GM19455 (cell line): ENCODE results near the gene CIBAR2.
"Not testable (repeated sequence)": the region's sequence is repeated elsewhere in the genome, so short reads cannot be mapped to it uniquely, and the experiment has no call there.

Experiments
- ATAC-seq: cut with Tn5 transposase; IDR thresholded peaks from one replicate; pipeline ENCODE4 v1.9.1; 2021; ENCODE audit not compliant: unreplicated experiment

The CIBAR2 gene

DNA sequence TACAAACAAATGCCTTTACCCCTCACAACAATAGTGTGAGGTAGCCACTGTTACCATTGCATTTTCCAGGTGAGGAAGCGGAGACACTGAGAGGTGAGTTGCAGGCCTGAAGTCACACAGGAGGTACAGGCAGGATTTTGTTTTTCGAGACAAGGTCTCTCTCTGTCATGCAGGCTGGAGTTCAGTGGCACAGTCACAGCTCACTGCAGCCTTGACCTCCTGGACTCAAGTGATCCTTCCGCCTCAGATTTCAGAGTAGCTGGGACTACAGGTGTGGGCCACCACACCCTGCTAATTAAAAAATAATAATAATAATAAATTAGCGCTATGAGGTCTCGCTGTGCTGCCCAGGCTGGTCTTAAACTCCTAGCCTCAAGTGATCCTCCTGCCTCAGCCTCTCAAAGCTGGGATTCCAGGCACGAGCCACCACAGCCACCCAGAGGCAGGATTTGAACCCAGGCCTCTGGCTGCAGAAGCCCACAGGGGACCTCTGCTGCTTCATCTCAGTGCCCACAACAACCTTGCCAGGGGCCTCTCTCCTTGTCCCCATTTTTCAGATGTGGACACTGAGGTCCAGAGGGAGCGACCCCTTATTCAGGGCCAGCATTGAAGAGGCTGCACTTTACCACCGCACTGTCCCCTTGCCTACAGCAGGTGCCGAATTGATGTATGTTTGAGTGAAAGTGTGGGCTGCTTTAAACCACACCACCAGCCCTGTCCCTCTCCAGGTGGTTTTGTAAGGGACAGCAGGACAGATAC is 16.0 kb upstream of the CIBAR2 start:
- no peak for ATAC-seq

DNA sequence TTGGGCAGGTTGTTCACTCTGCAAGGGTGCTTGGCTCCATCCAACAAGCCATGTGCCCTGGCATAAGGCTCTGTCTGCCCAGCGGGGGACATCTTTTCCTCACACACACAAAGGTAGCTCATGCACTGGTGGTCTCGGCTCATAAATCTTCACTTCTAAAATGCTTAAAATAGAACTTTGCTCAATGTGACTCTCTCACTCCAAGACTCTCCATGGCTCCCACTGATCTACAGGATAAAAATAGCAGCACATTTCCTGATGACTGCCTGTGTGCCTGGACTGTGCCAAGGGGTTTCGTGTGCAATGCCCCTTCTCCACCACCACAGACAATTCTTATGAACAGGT is 15.1 kb upstream of the CIBAR2 start:
- ATAC-seq = no peak

DNA sequence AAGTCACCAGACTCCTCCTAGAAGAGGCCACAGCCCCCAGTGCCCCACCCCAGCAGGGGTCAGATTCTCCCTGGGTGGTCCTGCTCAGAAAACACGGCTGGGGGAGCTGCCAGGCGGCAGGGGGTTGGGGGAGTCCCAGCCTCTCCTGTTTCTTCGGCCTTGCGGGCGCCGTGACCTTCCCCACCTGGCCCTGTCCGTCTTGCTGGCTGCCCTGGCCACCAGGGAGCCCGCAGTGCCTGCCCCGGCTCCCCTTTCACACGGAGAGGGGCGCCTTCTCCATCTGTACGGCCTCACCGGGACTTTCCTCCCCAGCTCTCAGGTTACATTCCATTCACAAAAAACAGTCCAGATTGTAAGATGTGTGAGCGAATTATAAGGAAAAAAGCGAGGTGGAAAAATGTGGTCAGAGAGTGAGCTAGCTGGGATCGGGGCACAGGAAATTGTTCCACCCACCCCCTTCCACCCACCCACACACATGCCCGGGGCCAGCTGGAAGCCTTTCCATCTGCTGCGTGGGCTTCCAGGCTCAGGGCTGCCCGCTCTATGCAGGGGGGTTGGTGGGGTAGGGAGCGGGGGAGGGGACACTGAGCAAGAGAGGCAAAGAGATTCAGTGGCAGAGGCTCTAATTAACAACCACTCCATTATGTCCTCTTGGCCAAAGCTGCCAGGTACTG is 14.6 kb upstream of the CIBAR2 start:
- ATAC-seq = no peak

DNA sequence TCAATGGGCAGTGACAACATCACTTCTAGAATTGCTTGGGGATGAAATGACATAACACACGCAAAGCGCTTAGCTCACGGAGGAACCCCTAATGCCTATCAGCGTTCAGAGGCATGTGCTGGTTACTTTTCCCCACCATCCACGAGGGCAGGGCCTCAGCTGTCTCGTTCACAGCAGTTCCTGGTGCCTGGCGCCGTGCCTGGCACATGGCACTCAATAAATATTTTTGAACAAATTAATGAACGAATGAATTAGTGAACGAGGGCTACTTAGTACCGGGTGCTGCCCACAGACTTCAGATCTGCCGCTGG is 14.1 kb upstream of the CIBAR2 start:
- ATAC-seq = no peak

DNA sequence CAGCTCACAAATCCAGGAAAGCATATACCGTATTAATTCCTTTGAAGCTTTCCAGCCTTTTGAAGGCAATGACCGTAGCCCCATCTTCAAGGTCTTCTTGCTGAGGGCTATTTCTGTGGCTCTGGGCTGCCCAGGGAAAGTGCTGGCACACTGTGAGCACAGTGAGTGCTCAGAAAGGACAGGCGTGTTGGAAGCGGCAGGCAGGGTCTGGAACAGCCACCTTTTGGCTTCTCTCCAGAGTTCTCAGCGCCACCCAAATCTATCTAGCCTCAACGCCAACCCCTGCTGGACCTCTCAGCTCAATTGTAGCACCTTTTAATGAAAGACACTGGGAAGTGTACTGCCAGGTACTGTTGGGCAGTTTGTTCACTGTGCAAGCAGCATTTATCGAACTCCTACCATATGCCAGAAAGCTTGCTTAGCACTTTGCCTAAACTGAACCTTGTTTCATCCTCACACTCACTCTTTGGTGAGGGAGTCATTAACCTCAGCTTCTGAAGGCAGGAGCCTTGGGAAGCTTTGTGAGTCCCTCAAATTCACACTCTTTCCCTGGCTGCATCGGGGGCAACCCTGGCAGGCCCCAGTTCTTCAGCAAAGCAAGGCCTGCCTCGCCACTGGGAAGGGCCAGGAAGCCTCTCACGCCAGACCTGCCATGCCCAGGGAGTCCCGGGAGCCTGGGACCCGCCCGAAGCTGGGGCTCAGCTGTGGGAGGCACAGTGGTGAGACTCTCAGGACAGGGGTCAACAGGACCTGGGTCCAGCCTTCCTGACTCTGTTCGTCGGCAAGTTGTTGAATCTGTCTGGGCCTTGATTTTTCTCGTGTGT is 13.5 kb upstream of the CIBAR2 start:
- no peak for ATAC-seq

DNA sequence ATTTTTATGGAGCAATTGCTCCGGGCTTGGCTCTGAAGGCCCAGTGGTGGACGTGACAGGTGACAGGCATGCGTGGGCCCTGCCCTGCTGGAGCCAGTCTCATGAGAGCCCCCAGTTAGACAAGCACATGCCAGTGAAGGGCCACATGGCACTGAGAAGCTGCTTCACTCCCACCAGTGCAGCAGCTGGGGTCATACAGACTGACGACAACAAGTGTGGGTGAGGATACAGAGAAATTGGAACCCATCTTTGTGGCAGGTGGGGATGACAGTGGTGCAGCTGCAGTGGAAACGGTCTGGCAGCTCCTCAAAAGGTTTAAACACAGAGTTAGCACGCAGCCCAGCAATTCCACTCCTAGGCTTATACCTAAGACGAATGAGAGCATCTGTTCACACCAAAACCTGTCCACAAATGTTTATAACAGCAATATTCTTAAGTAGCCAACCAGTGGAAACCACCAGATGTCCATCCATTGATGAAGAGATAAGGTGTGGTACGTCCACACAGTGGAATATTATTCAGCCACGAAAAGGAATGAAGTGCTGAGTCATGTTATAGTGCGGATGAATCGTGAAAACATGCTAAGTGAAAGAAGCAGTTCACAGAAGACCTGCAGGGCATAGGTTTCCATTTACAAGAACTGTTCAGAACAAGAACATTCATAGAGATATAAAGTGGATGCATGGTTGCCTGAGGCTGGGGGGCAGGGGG is 12.5 kb upstream of the CIBAR2 start:
- no peak for ATAC-seq

DNA sequence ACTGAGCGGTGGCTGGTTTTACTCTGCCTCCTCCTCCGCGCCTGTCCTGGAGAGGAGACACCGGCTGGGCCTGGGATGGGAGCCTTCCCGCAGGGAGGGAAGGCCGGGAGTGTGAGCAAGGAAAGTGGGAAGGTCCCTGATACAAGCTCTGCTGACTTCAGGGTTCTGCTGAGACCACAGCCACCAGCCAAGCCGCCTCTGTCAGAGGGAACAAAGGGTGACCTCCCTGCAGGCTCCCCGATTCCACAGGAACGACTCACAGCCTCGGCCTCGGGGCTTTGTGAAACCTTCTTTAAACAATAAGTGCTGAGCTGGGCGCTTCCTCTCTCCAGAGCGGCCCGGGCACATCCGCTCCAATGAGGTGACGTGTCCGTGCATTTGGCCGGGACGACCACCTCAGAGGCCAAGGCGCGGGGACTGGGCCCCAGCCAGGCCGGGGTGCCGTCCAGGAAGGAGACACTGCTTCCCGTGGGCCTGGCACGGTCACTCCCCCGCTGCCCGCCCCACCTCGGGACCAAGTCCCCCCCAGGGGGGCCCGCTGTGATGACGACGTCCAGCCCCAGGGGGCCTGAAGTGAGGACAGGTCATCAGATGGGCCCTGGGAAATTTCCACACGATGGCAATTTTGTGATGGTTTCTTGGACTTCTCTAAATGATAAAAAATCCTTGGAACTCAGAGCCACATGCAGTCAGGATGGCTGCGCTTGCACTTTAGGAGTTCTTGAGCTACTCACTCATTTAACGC is 11.8 kb upstream of the CIBAR2 start:
- ATAC-seq = no peak

DNA sequence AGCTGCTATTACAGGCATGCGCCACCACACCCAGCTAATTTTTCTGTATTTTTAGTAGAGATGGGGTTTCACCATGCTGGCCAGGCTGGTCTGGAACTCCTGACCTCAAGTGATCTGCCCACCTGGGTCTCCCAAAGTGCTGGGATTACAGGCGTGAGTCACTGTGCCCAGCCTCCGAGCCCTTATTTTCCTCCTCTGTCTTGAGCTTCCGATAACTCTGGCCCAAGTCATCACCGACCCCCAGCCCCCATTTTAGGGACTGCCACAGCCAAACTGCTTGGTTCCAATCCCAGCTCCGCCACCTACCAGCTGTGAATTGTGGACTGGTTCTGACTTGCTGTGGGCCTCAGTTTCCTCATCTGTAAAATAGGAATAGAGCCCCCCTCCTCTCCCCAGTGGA is 11.2 kb upstream of the CIBAR2 start:
- ATAC-seq = not testable (repeated sequence)

DNA sequence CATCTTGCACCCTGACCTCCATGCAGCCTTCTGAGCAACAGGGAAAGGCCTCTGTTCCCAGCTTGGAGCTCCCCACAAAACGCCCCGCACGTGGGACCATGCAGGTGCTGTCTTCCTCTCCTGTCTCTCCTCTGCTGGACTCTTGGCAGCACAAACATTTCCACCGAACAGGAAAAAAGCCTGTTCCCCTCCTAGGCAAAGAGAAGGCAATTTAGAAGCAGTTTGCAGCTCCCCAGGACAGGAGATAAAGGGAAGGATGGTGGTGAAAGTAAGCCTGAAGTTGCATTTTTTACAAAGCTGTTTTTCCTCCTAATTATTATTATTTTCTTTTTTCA is 7.7 kb upstream of the CIBAR2 start:
- no peak for ATAC-seq

DNA sequence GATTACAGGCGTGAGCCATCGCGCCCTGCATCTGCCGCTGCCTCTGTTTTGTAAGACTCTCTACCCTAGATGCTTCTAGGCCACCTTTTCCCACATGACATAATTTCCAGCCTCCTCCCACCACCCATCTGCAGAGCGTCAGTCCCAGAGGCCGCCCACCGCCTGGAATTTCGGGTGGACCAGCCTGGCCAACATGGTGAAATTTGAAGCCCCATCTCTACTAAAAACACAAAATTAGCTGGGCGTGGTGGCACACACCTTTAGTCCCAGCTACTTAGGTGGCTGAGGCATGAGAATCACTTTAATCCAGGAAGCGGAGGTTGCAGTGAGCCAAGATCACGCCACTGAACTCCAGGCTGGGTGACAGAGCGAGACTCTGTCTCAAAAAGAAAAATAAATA is 5.1 kb upstream of the CIBAR2 start:
- no peak for ATAC-seq

DNA sequence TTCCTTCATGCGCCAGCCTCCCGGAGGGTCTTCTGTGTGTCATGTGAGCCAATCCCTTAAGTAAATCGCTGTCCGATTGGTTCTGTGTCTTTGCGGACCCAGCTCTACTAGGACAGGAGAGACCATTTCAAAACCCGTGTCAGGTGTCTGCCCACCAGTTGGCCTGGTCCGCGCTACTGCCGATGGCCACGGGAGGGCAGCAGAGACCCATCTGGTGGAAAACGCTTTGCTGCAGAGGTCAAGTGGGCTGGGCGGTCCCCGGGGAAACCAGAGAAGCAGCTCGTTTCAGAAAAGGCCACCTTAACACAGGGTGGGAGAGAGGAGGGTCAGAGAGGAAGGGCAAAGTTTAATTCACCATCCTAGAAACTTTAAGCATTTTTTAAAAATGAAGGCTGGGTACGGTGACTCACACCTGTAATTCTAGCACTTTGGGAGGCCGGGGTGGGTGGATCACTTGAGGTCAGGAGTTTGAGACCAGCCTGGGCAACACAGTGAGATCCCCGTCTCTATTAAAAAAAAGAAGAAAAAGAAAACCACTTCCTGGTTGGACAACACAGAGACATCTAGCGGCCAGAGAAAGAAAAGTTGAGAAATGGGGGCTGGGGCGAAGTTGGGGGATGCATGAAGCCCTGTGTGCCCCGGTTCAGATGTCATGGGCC is 2.8 kb upstream of the CIBAR2 start:
- no peak for ATAC-seq

DNA sequence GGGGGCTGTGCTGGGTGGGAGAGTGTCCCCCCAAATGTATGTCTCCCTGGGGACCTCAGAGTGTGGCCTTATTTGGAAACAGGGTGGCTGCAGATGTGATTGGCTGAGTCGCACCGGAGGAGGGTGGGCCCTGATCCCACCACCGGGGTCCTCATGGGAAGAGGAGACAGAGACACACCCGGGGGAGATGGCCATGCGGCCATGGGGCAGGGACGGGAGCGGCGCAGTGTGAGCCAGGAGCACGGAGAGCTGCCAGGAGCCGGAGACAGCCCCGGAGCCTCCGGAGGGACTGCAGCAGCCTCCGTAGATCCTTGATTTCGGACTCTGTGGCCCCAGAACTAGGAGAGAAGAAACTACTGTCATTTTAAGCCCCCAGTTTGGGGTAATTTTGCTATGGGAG is 1.6 kb upstream of the CIBAR2 start:
- ATAC-seq = no peak

DNA sequence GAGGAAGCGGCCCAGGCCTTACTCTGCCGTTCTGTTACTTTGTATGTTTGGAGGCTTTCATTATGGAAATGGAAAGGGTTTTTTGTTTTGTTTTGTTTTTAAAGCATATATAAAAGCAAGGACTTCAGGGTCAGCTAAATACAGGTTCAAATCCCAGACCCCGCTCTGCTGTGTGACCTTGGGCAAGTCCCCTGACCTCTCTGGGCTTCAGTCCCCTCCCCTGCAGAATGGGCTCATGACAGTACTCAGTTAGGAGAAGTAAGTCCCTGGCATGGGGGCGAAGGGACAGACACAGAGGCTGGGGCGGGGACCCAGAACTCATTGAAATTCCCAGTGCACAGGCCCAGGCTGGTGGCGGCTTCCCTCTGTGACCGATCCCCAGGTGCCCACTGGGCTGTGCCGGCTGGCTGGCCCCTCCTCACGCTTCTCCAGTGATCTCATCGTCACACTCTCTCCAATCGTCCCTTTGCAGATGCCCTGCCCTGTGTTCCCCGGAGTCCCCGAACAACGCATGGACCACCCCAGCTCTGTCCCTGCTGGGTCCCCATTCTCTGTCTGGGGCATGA is 979 bp upstream of the CIBAR2 start:
- no peak for ATAC-seq

DNA sequence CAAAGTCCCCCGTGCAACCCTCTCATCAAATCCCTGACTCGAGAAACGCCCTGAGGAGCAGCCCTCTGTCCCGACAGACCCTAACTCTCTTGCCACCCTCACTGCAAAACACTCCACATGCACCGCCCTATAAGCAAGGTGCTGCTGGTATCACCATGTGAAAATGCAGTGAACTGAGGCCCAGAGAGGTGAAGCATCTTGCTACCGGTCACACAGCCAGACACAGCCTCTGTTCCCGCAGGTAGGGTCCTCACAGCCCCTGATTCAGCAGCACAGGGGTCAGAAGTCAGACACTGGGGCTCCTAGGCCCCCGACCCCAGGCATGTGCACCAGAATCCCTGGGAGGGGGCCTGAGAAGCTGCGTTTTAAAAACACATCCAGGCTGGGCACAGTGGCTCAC is 1.1 kb downstream of the CIBAR2 start:
- ATAC-seq = no peak

DNA sequence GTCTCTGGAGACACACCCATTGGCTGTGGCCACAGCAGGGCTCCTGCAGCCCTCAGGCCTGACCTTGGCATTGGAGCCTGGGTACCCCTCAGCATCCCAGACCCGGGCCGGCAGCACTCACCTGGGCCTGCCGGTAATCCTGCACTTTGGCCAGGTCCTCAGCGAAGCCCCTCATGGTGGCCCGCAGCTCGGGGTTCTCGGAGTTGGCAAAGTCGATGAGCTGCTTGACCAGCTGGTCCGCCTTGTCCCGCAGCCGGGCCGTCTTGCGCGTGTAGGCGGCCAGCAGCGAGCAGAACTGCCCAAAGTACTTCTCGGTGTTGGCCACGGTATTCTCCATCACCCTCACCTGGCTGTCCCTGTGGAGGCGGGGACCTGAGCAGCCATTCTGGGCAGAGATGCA is 2.2 kb downstream of the CIBAR2 start:
- ATAC-seq = no peak

DNA sequence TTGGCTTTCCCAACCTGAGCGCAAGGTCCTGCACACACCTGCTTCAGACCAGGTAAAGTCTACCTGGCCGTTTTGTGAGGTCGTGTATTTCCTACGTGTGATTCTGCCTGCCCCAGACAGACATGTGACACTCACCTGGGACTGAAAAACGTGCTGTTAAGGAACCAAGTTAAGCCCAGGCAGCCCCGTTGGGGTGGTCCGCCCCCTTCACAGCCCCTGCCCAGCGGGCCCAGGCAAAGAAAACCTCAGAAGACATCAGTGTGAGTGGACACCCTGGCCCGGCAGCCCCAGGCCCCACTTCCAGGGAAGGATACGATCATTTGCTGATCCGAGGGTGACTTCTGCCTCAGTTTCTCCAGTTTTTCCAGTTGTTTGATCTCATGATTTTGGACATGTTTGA is 4.7 kb downstream of the CIBAR2 start:
- no peak for ATAC-seq

DNA sequence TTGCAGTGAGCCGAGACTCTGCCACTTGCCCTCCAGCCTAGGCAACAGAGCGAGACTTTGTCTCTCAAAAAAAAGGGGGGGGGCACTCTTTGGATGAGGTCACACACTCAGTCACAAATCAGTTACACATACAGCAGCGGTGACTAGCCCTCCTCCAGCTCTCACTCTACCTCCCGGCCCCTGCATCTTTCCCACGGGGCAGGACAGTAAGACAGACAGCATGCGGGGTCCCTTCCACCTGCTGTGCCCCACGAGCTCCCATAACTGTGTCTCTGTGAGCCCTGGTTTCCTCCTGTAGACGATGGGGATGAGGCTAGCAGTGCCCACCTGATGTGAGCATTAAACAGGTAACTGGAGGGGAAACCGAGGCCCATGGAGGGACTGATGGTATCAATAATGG is 5.2 kb downstream of the CIBAR2 start:
- no peak for ATAC-seq

DNA sequence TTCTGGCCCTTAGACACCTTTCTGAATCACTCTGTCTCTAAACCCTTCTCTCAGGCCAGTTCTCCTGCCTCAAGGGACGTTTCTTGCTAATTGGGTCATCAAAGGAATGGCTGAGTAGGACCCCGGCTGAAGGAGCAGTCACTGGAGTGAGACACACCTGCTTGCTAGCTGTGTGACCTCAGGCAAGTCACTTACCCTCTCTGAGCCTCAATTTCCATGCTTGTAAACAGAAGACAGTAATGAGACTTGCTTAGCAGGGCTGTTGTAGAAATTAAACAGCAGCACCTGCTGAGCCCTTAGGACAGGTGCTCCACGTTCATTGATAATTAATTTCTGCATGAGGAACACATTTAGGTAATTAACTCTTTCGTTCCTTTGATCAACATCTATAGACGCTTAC is 6.8 kb downstream of the CIBAR2 start:
- ATAC-seq = no peak

DNA sequence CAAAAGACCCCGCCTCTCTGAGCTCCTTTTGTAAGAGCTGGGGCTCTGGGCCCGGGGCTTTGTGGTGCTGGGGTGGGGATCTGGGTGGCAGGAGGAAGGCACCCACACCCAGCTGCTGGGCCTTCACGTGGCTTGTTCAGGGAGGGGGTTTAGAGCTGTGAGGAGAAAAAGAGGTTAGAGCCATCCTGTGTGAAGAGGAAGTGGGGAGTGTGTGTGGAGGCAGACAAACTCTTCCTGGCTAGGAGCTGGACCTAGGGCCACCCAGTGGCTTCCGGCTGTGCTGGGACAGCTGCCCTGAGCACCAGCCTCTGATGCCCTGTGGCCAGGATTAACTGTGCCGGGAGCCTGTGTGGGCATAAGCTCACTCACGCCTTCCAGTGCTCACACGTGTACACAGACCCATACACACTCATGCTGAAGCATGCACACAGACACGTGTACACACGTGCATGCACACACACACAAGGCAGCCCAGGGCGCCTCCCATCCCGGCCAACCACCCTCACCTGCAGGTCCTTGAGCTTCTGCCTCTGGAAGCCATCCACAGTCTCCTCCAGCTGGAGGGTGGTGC is 7.4 kb downstream of the CIBAR2 start:
- no peak for ATAC-seq

DNA sequence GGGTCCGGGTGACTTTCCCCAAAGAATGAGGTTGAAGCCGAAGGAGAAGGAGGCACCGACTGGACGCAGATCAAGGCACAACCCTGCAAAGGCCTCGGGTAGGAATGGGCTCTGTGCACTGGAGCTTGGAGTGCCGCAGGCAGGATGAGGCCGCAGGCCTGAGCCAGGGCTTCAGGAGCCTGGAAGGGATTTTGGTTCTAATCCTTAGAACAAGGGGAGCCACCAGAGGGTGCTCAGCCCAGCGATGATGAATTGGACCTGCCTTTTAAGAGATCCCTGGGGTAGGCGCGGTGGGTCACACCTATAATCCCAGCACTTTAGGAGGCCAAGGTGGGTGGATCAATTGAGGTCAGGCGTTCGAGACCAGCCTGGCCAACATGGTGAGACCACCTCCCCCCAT is 8.1 kb downstream of the CIBAR2 start:
- ATAC-seq = no peak
